Activated CD8-positive, alpha-beta T cell treated with anti-CD3 and anti-CD28 coated beads for 36 hours (primary cell): ENCODE results near the gene TBX4. TPM values are rescaled to one million over a fixed set of nuclear protein-coding genes. Genes with fewer than 3 reads are reported as not detected.

Experiments
- ATAC-seq: fragments of 200-7000 bp; cut with Tn5 transposase; one replicate; pipeline ENCODE4 v1.10.0; 2021; ENCODE audit warnings: mild to moderate bottlenecking, moderate library complexity
- CTCF ChIA-PET: fragments of 350-600 bp; sonication (Branson Sonifier 250); formaldehyde crosslinking; loops from one replicate; lab custom pipeline; 2021; ENCODE audit warnings: antibody characterized with exemption; lab: Charles Lee
- POLR2A ChIA-PET: fragments of 350-600 bp; sonication (Branson Sonifier 250); formaldehyde crosslinking; loops from one replicate; lab custom pipeline; 2021; ENCODE audit warnings: antibody characterized with exemption; lab: Charles Lee
- DNase-seq: peaks from one replicate; pipeline ENCODE4 v3.0.0-alpha.2; 2020
- H3K27ac Mint-ChIP-seq: one replicate; pipeline ENCODE4 v1.8.0; 2021; ENCODE audit warnings: mild to moderate bottlenecking, mixed read lengths
- H3K27me3 Mint-ChIP-seq: one replicate; pipeline ENCODE4 v1.8.0; 2021; ENCODE audit warnings: mixed read lengths
- H3K36me3 Mint-ChIP-seq: one replicate; pipeline ENCODE4 v1.8.0; 2021; ENCODE audit warnings: low read depth, mixed read lengths
- H3K4me1 Mint-ChIP-seq: one replicate; pipeline ENCODE4 v1.8.0; 2021; ENCODE audit warnings: low read depth, mixed read lengths
- H3K4me3 Mint-ChIP-seq: one replicate; pipeline ENCODE4 v1.8.0; 2021; ENCODE audit warnings: mild to moderate bottlenecking, moderate library complexity, mixed read lengths
- H3K9me3 Mint-ChIP-seq: one replicate; pipeline ENCODE4 v1.8.0; 2021; ENCODE audit warnings: mixed read lengths
- CTCF ChIP-seq: fragments of 200-600 bp; IDR thresholded peaks from one replicate; pipeline ENCODE4 v1.8.0; 2022; ENCODE audit warnings: antibody characterized with exemption, mild to moderate bottlenecking
- intact Hi-C: fragments of 100-400 bp; cut with micrococcal nuclease; formaldehyde crosslinking; loops from one replicate; pipeline ENCODE4 v1.10.0; 2022
- total RNA-seq, 2 experiments: library from RNA; stranded (reverse); gene quantifications; one replicate each; pipeline ENCODE4 v1.2.3, GENCODE V29; 2021

Gene TBX4
- total RNA-seq, 2 experiments from 2014 or later: not detected

- DNase-seq (no peak), ATAC-seq (no peak)
- intact Hi-C loops: no loop called here
- Mint-ChIP-seq H3K36me3 (no peaks in the 10 kb centered on the region), H3K27ac (no peak overlapping the region), H3K27me3 (peaks cover 17% of the 10 kb centered on the region), H3K4me3 (no peak overlapping the region), H3K4me1 (peaks cover 2% of the 10 kb centered on the region), H3K9me3 (no peaks in the 10 kb centered on the region)
- ChIA-PET CTCF (interaction anchor here (0.6 kb wide), 1 partner anchor 1971 kb away, joined by 3 read pairs; no protein-coding TSS in a partner anchor), POLR2A (interaction anchor here (0.6 kb wide), 1 partner anchor 46 kb away, joined by 3 read pairs; no protein-coding TSS in a partner anchor)
- TF ChIP-seq CTCF: no peak
Observed at GRCh38 chr17:61499632-61500031, 47.4 kb downstream of the TBX4 start.

GRCh38 chr17:61500287-61500686, 48.1 kb downstream of the TBX4 start:
- no peak overlapping the region for H3K27ac Mint-ChIP-seq
- H3K4me1 Mint-ChIP-seq: peaks cover 4% of the 10 kb centered on the region
- no peak for DNase-seq
- intact Hi-C loops: no loop called here
- ATAC-seq: no peak
- ChIA-PET CTCF (no interaction called here), POLR2A (no interaction called here)
- no peaks in the 10 kb centered on the region for H3K9me3 Mint-ChIP-seq
- no peaks in the 10 kb centered on the region for H3K36me3 Mint-ChIP-seq
- H3K27me3 Mint-ChIP-seq: peaks cover 22% of the 10 kb centered on the region
- no peak for TF ChIP-seq CTCF
- no peak overlapping the region for H3K4me3 Mint-ChIP-seq

GRCh38 chr17:61502292-61502691, 50.1 kb downstream of the TBX4 start:
- no peaks in the 10 kb centered on the region for H3K9me3 Mint-ChIP-seq
- ChIA-PET CTCF (no interaction called here), POLR2A (no interaction called here)
- no peak for DNase-seq
- no peak for ATAC-seq
- no peaks in the 10 kb centered on the region for H3K36me3 Mint-ChIP-seq
- no peak overlapping the region for H3K4me3 Mint-ChIP-seq
- no peak overlapping the region for H3K27ac Mint-ChIP-seq
- TF ChIP-seq CTCF: no peak
- peaks cover 23% of the 10 kb centered on the region for H3K27me3 Mint-ChIP-seq
- H3K4me1 Mint-ChIP-seq: peaks cover 1% of the 10 kb centered on the region
- intact Hi-C loops: no loop called here

- Mint-ChIP-seq H3K36me3 (no peaks in the 10 kb centered on the region), H3K4me1 (peaks cover 1% of the 10 kb centered on the region), H3K4me3 (no peak overlapping the region), H3K9me3 (no peaks in the 10 kb centered on the region), H3K27me3 (peaks cover 24% of the 10 kb centered on the region), H3K27ac (no peak overlapping the region)
- no peak for DNase-seq
- intact Hi-C loops: no loop called here
- no peak for ATAC-seq
- CTCF ChIA-PET: no interaction called here
- TF ChIP-seq CTCF: no peak
- POLR2A ChIA-PET: no interaction called here
Observed at GRCh38 chr17:61503961-61504360, 51.7 kb downstream of the TBX4 start.

GRCh38 chr17:61504697-61505096, 52.5 kb downstream of the TBX4 start:
- Mint-ChIP-seq H3K27ac (no peak overlapping the region), H3K9me3 (no peaks in the 10 kb centered on the region), H3K36me3 (no peaks in the 10 kb centered on the region), H3K27me3 (peaks cover 24% of the 10 kb centered on the region), H3K4me1 (peaks cover 1% of the 10 kb centered on the region), H3K4me3 (no peak overlapping the region)
- no peak for DNase-seq
- ATAC-seq: no peak
- TF ChIP-seq CTCF: no peak
- ChIA-PET CTCF (no interaction called here), POLR2A (no interaction called here)
- intact Hi-C loops: no loop called here
